ENCODE data around the gene COL1A2. TPM values are rescaled to one million over a fixed set of nuclear protein-coding genes. Genes with fewer than 3 reads are reported as not detected.

The COL1A2 gene
- total RNA-seq, 1 experiment from 2014 or later, result 3.0 TPM

DNA sequence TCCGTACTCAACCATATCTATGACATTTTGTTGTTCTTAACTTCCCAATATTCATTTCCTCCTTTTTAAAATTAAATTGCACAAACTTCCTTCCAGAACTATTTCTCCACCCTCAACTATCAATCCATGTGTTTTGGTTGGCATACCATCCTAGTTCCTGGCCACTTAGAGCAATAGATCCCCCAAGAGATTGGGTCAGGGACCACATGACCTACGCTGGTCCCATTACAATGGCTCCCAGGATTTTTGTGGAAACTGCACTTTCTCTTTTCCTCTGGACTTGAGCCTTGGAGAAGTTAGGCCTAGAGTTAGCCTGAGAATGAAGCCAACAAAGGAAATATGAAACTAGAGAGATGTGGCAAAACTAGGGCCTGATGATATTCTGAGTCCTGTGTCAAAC is 59.2 kb downstream of the COL1A2 start:
- no peak for DNase-seq (ENCODE audit: low read depth, low spot score)
- ChIA-PET RAD21 (ENCODE audit: low non-redundant PET in 1 of 2, low total read pairs in 2 of 2, uncharacterized antibody in 2 of 2, unreplicated experiment in 2 of 2) (no interaction called here), CTCF (no interaction called here), POLR2A (no interaction called here)
- no TSS peak for BruUV-seq (replicated peaks)
- no peaks in the 10 kb centered on the region for H3K36me3 ChIP-seq (ENCODE audit: control insufficient read depth in 1 of 2, insufficient read depth in 2 of 2, low read length in 2 of 2)
- H3K9me3 ChIP-seq (ENCODE audit: control insufficient read depth in 1 of 2, insufficient read depth in 1 of 2, low read depth in 1 of 2, low read length in 2 of 2), result no peaks in the 10 kb centered on the region
- H3K4me3 ChIP-seq (replicated peaks in 1 of 2; ENCODE audit: low read depth in 1 of 2, low read length in 2 of 2), result no peak overlapping the region
- H3K27me3 ChIP-seq (ENCODE audit: insufficient read depth, low read length), result no peaks in the 10 kb centered on the region
- peak overlapping the region; percentile 9 for H2AFZ ChIP-seq (ENCODE audit: low read depth, low read length, poor library complexity, severe bottlenecking)
- no peak overlapping the region for H3K27ac ChIP-seq (ENCODE audit: low read depth, low read length)
- intact Hi-C loops (cut with micrococcal nuclease), result loop anchor here (10.0 kb wide), 1 partner anchor 201 kb away; the partner anchor contains the start of gene SGCE
- H4K20me1 ChIP-seq (ENCODE audit: insufficient read depth), result no peaks in the 10 kb centered on the region
- no peaks in the 10 kb centered on the region for H3K4me1 ChIP-seq (ENCODE audit: control insufficient read depth in 1 of 2, insufficient read depth in 2 of 2, low read length in 2 of 2)
- H3K9me2 ChIP-seq (ENCODE audit: insufficient read depth), result no peaks in the 10 kb centered on the region
- TF ChIP-seq TCF7L2 (IDR thresholded peaks at IDR 0.05; ENCODE audit: borderline replicate concordance, extremely low read depth, insufficient read depth, insufficient read length), result no peak
- TF ChIP-seq RAD21 (IDR thresholded peaks at IDR 0.05; ENCODE audit: low read depth), result no peak
- TF ChIP-seq POLR2A (IDR thresholded peaks at IDR 0.05; ENCODE audit: borderline replicate concordance, extremely low read depth, insufficient read depth, insufficient read length), result no peak
- TF ChIP-seq CEBPB (IDR thresholded peaks at IDR 0.05; ENCODE audit: low read depth), result no peak
- H3K9ac ChIP-seq (ENCODE audit: low read length), result no peak overlapping the region
- no peaks in the 10 kb centered on the region for H3K79me2 ChIP-seq (ENCODE audit: insufficient read depth, low read length)
- H3K4me2 ChIP-seq (ENCODE audit: low read length), result no peak overlapping the region
- ATAC-seq, result no peak

DNA sequence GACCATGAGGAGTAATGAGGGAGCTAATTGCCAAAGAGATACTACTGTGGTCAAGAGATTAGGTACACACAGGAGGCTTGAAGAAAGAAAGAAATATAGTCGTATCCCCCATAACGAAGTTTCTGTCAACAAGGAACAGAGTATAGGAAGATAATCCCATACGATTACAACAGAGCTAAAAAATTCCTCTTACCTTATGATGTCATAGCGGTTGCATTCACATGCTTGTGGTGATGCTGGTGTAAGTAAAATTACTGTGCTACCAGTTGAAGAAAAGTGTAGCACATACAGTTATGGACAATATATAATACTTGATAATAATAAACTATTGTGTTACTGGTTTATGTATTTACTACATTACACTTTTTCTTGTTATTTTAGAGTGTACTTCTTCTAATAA is 63.3 kb downstream of the COL1A2 start:
- ATAC-seq (no peak), DNase-seq (ENCODE audit: low read depth, low spot score) (no peak)
- Histone ChIP-seq H3K79me2 (ENCODE audit: insufficient read depth, low read length) (no peaks in the 10 kb centered on the region), H3K4me2 (ENCODE audit: low read length) (no peak overlapping the region), H3K4me1 (ENCODE audit: control insufficient read depth in 1 of 2, insufficient read depth in 2 of 2, low read length in 2 of 2) (no peaks in the 10 kb centered on the region), H3K27ac (ENCODE audit: low read depth, low read length) (no peak overlapping the region), H3K27me3 (ENCODE audit: insufficient read depth, low read length) (no peaks in the 10 kb centered on the region), H4K20me1 (ENCODE audit: insufficient read depth) (no peaks in the 10 kb centered on the region), H2AFZ (ENCODE audit: low read depth, low read length, poor library complexity, severe bottlenecking) (no peak overlapping the region), H3K36me3 (ENCODE audit: control insufficient read depth in 1 of 2, insufficient read depth in 2 of 2, low read length in 2 of 2) (no peaks in the 10 kb centered on the region), H3K9ac (ENCODE audit: low read length) (no peak overlapping the region), H3K9me3 (ENCODE audit: control insufficient read depth in 1 of 2, insufficient read depth in 1 of 2, low read depth in 1 of 2, low read length in 2 of 2) (no peaks in the 10 kb centered on the region), H3K9me2 (ENCODE audit: insufficient read depth) (no peaks in the 10 kb centered on the region), H3K4me3 (replicated peaks in 1 of 2; ENCODE audit: low read depth in 1 of 2, low read length in 2 of 2) (no peak overlapping the region)
- ChIA-PET CTCF (interaction anchor here (0.8 kb wide), 1 partner anchor 21 kb away, joined by 3 read pairs; no protein-coding TSS in a partner anchor), RAD21 (ENCODE audit: low non-redundant PET in 1 of 2, low total read pairs in 2 of 2, uncharacterized antibody in 2 of 2, unreplicated experiment in 2 of 2) (no interaction called here), POLR2A (no interaction called here)
- BruUV-seq (replicated peaks), result no TSS peak
- TF ChIP-seq FOSL1 (IDR thresholded peaks at IDR 0.05; ENCODE audit: low read depth), result no peak
- TF ChIP-seq ZFX (IDR thresholded peaks at IDR 0.05), result no peak
- TF ChIP-seq, protein P1, sequence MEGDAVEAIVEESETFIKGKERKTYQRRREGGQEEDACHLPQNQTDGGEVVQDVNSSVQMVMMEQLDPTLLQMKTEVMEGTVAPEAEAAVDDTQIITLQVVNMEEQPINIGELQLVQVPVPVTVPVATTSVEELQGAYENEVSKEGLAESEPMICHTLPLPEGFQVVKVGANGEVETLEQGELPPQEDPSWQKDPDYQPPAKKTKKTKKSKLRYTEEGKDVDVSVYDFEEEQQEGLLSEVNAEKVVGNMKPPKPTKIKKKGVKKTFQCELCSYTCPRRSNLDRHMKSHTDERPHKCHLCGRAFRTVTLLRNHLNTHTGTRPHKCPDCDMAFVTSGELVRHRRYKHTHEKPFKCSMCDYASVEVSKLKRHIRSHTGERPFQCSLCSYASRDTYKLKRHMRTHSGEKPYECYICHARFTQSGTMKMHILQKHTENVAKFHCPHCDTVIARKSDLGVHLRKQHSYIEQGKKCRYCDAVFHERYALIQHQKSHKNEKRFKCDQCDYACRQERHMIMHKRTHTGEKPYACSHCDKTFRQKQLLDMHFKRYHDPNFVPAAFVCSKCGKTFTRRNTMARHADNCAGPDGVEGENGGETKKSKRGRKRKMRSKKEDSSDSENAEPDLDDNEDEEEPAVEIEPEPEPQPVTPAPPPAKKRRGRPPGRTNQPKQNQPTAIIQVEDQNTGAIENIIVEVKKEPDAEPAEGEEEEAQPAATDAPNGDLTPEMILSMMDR (IDR thresholded peaks at IDR 0.05 in 2 of 3, conservative IDR thresholded peaks at IDR 0.05 in 1 of 3; ENCODE audit: borderline replicate concordance in 1 of 3, insufficient read depth in 1 of 3, low read depth in 2 of 3, low read length in 2 of 3), result no peak
- TF ChIP-seq TCF7L2 (IDR thresholded peaks at IDR 0.05; ENCODE audit: borderline replicate concordance, extremely low read depth, insufficient read depth, insufficient read length), result no peak
- no peak for TF ChIP-seq YY1 (IDR thresholded peaks at IDR 0.05; ENCODE audit: extremely low read depth, insufficient replicate concordance, low read depth, low read length)
- TF ChIP-seq, protein P2, sequence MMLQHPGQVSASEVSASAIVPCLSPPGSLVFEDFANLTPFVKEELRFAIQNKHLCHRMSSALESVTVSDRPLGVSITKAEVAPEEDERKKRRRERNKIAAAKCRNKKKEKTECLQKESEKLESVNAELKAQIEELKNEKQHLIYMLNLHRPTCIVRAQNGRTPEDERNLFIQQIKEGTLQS (IDR thresholded peaks at IDR 0.05), result no peak
- no peak for TF ChIP-seq ZNF274 (IDR thresholded peaks at IDR 0.05; ENCODE audit: low read depth, low read length)
- TF ChIP-seq JUND (IDR thresholded peaks at IDR 0.05), result no peak
- TF ChIP-seq POLR2AphosphoS5 (IDR thresholded peaks at IDR 0.05; ENCODE audit: low read depth, low read length), result no peak
- no peak for TF ChIP-seq POLR2A (IDR thresholded peaks at IDR 0.05; ENCODE audit: borderline replicate concordance, extremely low read depth, insufficient read depth, insufficient read length)
- TF ChIP-seq, protein P3, sequence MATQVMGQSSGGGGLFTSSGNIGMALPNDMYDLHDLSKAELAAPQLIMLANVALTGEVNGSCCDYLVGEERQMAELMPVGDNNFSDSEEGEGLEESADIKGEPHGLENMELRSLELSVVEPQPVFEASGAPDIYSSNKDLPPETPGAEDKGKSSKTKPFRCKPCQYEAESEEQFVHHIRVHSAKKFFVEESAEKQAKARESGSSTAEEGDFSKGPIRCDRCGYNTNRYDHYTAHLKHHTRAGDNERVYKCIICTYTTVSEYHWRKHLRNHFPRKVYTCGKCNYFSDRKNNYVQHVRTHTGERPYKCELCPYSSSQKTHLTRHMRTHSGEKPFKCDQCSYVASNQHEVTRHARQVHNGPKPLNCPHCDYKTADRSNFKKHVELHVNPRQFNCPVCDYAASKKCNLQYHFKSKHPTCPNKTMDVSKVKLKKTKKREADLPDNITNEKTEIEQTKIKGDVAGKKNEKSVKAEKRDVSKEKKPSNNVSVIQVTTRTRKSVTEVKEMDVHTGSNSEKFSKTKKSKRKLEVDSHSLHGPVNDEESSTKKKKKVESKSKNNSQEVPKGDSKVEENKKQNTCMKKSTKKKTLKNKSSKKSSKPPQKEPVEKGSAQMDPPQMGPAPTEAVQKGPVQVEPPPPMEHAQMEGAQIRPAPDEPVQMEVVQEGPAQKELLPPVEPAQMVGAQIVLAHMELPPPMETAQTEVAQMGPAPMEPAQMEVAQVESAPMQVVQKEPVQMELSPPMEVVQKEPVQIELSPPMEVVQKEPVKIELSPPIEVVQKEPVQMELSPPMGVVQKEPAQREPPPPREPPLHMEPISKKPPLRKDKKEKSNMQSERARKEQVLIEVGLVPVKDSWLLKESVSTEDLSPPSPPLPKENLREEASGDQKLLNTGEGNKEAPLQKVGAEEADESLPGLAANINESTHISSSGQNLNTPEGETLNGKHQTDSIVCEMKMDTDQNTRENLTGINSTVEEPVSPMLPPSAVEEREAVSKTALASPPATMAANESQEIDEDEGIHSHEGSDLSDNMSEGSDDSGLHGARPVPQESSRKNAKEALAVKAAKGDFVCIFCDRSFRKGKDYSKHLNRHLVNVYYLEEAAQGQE (IDR thresholded peaks at IDR 0.05; ENCODE audit: low read depth), result no peak
- TF ChIP-seq RAD21 (IDR thresholded peaks at IDR 0.05; ENCODE audit: low read depth), result no peak
- TF ChIP-seq CEBPB (IDR thresholded peaks at IDR 0.05; ENCODE audit: low read depth), result no peak
- intact Hi-C loops (cut with micrococcal nuclease), result loop anchor here (10.0 kb wide), 1 partner anchor 197 kb away; the partner anchor contains the start of gene SGCE

All from HCT116 (cell line).